IMR-90 (cell line): ENCODE data around the gene UBA1. TPM values are rescaled to one million over a fixed set of nuclear protein-coding genes. Genes with fewer than 3 reads are reported as not detected.

Experiments
- ATAC-seq: fragments of 200-7000 bp; cut with Tn5 transposase; 2 replicates; pipeline ENCODE4 v1.9.1; 2020; ENCODE audit warnings: low read depth, mild to moderate bottlenecking, moderate library complexity
- BruUV-seq: library from RNA; stranded (reverse); fragments of 400-500 nt; replicated peaks from 2 replicates; lab custom pipeline; 2021; lab: Mats Ljungman, UMichigan
- CTCF ChIA-PET: fragments of 300-600 bp; formaldehyde crosslinking; extraction: SDS; loops from one replicate; lab custom pipeline; 2021; ENCODE audit warnings: antibody characterized with exemption; lab: Yijun Ruan, JAX
- POLR2A ChIA-PET: fragments of 300-600 bp; sonication (Branson Sonifier 250); formaldehyde crosslinking; loops from one replicate; lab custom pipeline; 2022; ENCODE audit warnings: antibody characterized with exemption; ENCODE audit not compliant: unreplicated experiment; lab: Charles Lee
- DNase-seq: peaks from one replicate; pipeline ENCODE4 v3.0.0; 2013
- H2AFZ ChIP-seq: replicated peaks from 2 replicates; pipeline ENCODE3; 2013; ENCODE audit warnings: low read length, mild to moderate bottlenecking; ENCODE audit not compliant: poor library complexity
- H2AK5ac ChIP-seq: 2 replicates; pipeline ENCODE4 v1.6.1; 2013; ENCODE audit warnings: low read depth, low read length, inconsistent platforms
- H2AK9ac ChIP-seq: replicated peaks from 2 replicates; pipeline ENCODE3; 2013; ENCODE audit warnings: mild to moderate bottlenecking, low read depth, low read length, moderate library complexity; ENCODE audit not compliant: poor library complexity
- H2BK120ac ChIP-seq: 2 replicates; pipeline ENCODE4 v1.6.1; 2013; ENCODE audit warnings: low read depth, low read length, inconsistent platforms
- H2BK15ac ChIP-seq: 3 replicates; pipeline ENCODE4 v1.6.1; 2013; ENCODE audit warnings: low read depth, low read length, inconsistent platforms
- H2BK20ac ChIP-seq: 2 replicates; pipeline ENCODE4 v1.6.1; 2013; ENCODE audit warnings: low read depth, mild to moderate bottlenecking, inconsistent platforms, low read length, moderate library complexity
- H2BK5ac ChIP-seq: 2 replicates; pipeline ENCODE4 v1.6.1; 2013; ENCODE audit warnings: mild to moderate bottlenecking, low read depth, low read length, inconsistent platforms; ENCODE audit not compliant: poor library complexity, severe bottlenecking
- H3K14ac ChIP-seq: replicated peaks from 2 replicates; pipeline ENCODE4 v1.6.1; 2013; ENCODE audit warnings: low read depth, low read length, inconsistent platforms
- H3K18ac ChIP-seq: 2 replicates; pipeline ENCODE4 v1.6.1; 2013; ENCODE audit warnings: low read depth, low read length, control low read depth
- H3K23ac ChIP-seq: 2 replicates; pipeline ENCODE4 v1.6.1; 2013; ENCODE audit warnings: low read depth, low read length, inconsistent platforms
- H3K27ac ChIP-seq: 2 replicates; pipeline ENCODE4 v1.5.1; 2013; ENCODE audit warnings: mild to moderate bottlenecking, control low read depth, low read length; ENCODE audit not compliant: insufficient read depth
- H3K27me3 ChIP-seq: 2 replicates; pipeline ENCODE4 v1.6.1; 2013; ENCODE audit warnings: low read length; ENCODE audit not compliant: control insufficient read depth, insufficient read depth
- H3K36me3 ChIP-seq: 2 replicates; pipeline ENCODE4 v1.6.1; 2013; ENCODE audit warnings: low read length, mixed read lengths; ENCODE audit not compliant: control insufficient read depth, insufficient read depth
- H3K4ac ChIP-seq: 2 replicates; pipeline ENCODE4 v1.6.1; 2013; ENCODE audit warnings: low read depth, low read length, inconsistent platforms
- H3K4me1 ChIP-seq: 2 replicates; pipeline ENCODE4 v1.6.1; 2013; ENCODE audit warnings: low read length, mixed read lengths; ENCODE audit not compliant: control insufficient read depth, insufficient read depth
- H3K4me2 ChIP-seq: 2 replicates; pipeline ENCODE4 v1.6.1; 2013; ENCODE audit warnings: low read depth, mild to moderate bottlenecking, control low read depth, low read length, moderate library complexity
- H3K4me3 ChIP-seq: 2 replicates; pipeline ENCODE4 v1.5.1; 2013; ENCODE audit warnings: low read depth, mild to moderate bottlenecking, control low read depth, low read length, moderate library complexity; ENCODE audit not compliant: insufficient read depth
- H3K56ac ChIP-seq: 2 replicates; pipeline ENCODE4 v1.6.1; 2013; ENCODE audit warnings: low read length, inconsistent platforms; ENCODE audit not compliant: insufficient read depth; ENCODE audit errors: extremely low read depth
- H3K79me1 ChIP-seq, 2 experiments: 2 replicates each; pipeline ENCODE4 v1.6.1; 2013; ENCODE audit warnings: low read length in 2 of 2, inconsistent platforms in 1 of 2, low read depth in 1 of 2
- H3K9ac ChIP-seq: 2 replicates; pipeline ENCODE4 v1.6.1; 2013; ENCODE audit warnings: low read depth, low read length, control low read depth
- H3K9me1 ChIP-seq: 2 replicates; pipeline ENCODE4 v1.6.1; 2013; ENCODE audit warnings: low read length, inconsistent platforms; ENCODE audit not compliant: insufficient read depth
- H3K9me3 ChIP-seq: 2 replicates; pipeline ENCODE4 v1.6.1; 2013; ENCODE audit warnings: low read length; ENCODE audit not compliant: control insufficient read depth, insufficient read depth
- H4K20me1 ChIP-seq: 2 replicates; pipeline ENCODE4 v1.6.1; 2013; ENCODE audit warnings: low read length, inconsistent platforms; ENCODE audit not compliant: insufficient read depth
- H4K5ac ChIP-seq: 2 replicates; pipeline ENCODE4 v1.6.1; 2013; ENCODE audit warnings: mild to moderate bottlenecking, low read depth, low read length, control low read depth
- H4K8ac ChIP-seq, 2 experiments: 2 replicates each; pipeline ENCODE4 v1.6.1; 2013; ENCODE audit warnings: low read depth in 2 of 2, low read length in 2 of 2, control low read depth in 1 of 2, inconsistent platforms in 1 of 2
- H4K91ac ChIP-seq: 2 replicates; pipeline ENCODE4 v1.6.1; 2013; ENCODE audit warnings: low read depth, low read length, inconsistent platforms; ENCODE audit not compliant: insufficient read depth
- BHLHE40 ChIP-seq: fragments of 150-350 bp; IDR thresholded peaks from 2 replicates; pipeline ENCODE4 v1.6.1; 2016; ENCODE audit warnings: mild to moderate bottlenecking, low read depth, low read length
- CEBPB ChIP-seq: IDR thresholded peaks from 2 replicates; pipeline ENCODE4 v1.6.1; 2012; ENCODE audit warnings: low read depth, low read length, improper control_type of control experiment
- CTCF ChIP-seq: conservative IDR thresholded peaks from 2 replicates; pipeline ENCODE4 v1.5.1; 2012; ENCODE audit warnings: mild to moderate bottlenecking, low read depth, low read length, improper control_type of control experiment
- FOS ChIP-seq: fragments of 150-350 bp; IDR thresholded peaks from 2 replicates; pipeline ENCODE4 v1.6.1; 2016; ENCODE audit warnings: low read depth, low read length
- MAFK ChIP-seq: IDR thresholded peaks from 2 replicates; pipeline ENCODE4 v1.6.1; 2012; ENCODE audit warnings: low read depth, low read length, improper control_type of control experiment
- MAZ ChIP-seq: IDR thresholded peaks from 2 replicates; pipeline ENCODE4 v1.6.1; 2012; ENCODE audit warnings: low read depth, mild to moderate bottlenecking, low read length, improper control_type of control experiment, moderate library complexity, borderline replicate concordance
- MXI1 ChIP-seq: IDR thresholded peaks from 2 replicates; pipeline ENCODE4 v1.6.1; 2012; ENCODE audit warnings: low read depth, mild to moderate bottlenecking, low read length, moderate library complexity, borderline replicate concordance
- POLR2A ChIP-seq: IDR thresholded peaks from 2 replicates; pipeline ENCODE4 v1.6.1; 2012; ENCODE audit warnings: mild to moderate bottlenecking, low read depth, low read length
- RAD21 ChIP-seq: IDR thresholded peaks from 2 replicates; pipeline ENCODE4 v1.6.1; 2012; ENCODE audit warnings: low read length, improper control_type of control experiment
- SMC3 ChIP-seq: fragments of 150-350 bp; IDR thresholded peaks from 2 replicates; pipeline ENCODE4 v1.6.1; 2016; ENCODE audit warnings: low read depth, mild to moderate bottlenecking, antibody characterized with exemption, low read length, moderate library complexity
- USF2 ChIP-seq: fragments of 150-350 bp; IDR thresholded peaks from 2 replicates; pipeline ENCODE4 v1.6.1; 2017; ENCODE audit warnings: mild to moderate bottlenecking, antibody characterized with exemption, low read length, low read depth
- WGBS, 2 experiments: methylation state at CpG; one replicate each; pipeline versions ENCODE4 v1.1.5 to v1.1.7; 2013; ENCODE audit warnings: missing lambda C conversion rate in 2 of 2; ENCODE audit not compliant: insufficient read length in 1 of 2; ENCODE audit errors: extremely low coverage in 2 of 2; 5-methylcytosine and 5-hydroxymethylcytosine counted together
- dilution Hi-C: fragments of 300-500 bp; cut with HindIII; formaldehyde crosslinking; loops from one replicate; pipeline ENCODE4 v1.14.3; 2018; ENCODE audit warnings: low sequenced_read_pairs; ENCODE audit not compliant: unreplicated experiment
- in situ Hi-C: fragments of 300-500 bp; cut with MboI; formaldehyde crosslinking; loops from 3 replicates; pipeline ENCODE4 v1.14.3; 2019; ENCODE audit warnings: low sequenced_read_pairs, inconsistent platforms, mixed read lengths
- intact Hi-C: fragments of 100-400 bp; cut with micrococcal nuclease; formaldehyde crosslinking; loops from 2 replicates; pipeline ENCODE4 v1.10.0; 2022
- polyA plus RNA-seq, 3 experiments: library from polyadenylated mRNA; depleted of rRNA; stranded (reverse); fragments of >200 nt; gene quantifications; 2 replicates each; pipeline ENCODE4 v1.2.3, GENCODE V29; 2012; ENCODE audit warnings: low replicate concordance in 1 of 3
- total RNA-seq: library from RNA; depleted of rRNA; stranded (reverse); fragments of >200 nt; gene quantifications from 2 replicates; pipeline ENCODE4 v1.2.3, GENCODE V29; 2012

Gene UBA1
- total and polyA plus RNA-seq, 2 of the 4 experiments (the other 2 are of a cell fraction) = 299 to 343 TPM

GRCh38 chrX:47179221-47179927 lies 14.3 kb upstream of the UBA1 start:
- Histone ChIP-seq H2BK20ac (no peak overlapping the region), H3K9me1 (no peaks in the 10 kb centered on the region), H3K4me2 (no peak overlapping the region), H3K14ac (no peak overlapping the region), H3K79me1 (peaks cover 3% of the 10 kb centered on the region in 2 experiments; a peak in 1 of 4 replicates), H3K27ac (no peak overlapping the region), H4K5ac (no peak overlapping the region), H3K56ac (no peak overlapping the region), H2AK9ac (peak overlapping the region; percentile 55), H2BK5ac (no peak overlapping the region), H3K4ac (no peak overlapping the region), H3K23ac (no peak overlapping the region), H3K27me3 (peaks cover 21% of the 10 kb centered on the region; the same call in 1 of the 2 replicates), H2BK15ac (no peak overlapping the region), H3K9ac (no peak overlapping the region), H3K18ac (no peak overlapping the region), H2AFZ (no peak overlapping the region), H2AK5ac (no peak overlapping the region), H4K91ac (no peak overlapping the region), H3K36me3 (peaks cover 43% of the 10 kb centered on the region), H3K9me3 (no peaks in the 10 kb centered on the region), H4K20me1 (no peaks in the 10 kb centered on the region), H2BK120ac (no peak overlapping the region), H4K8ac (no peak overlapping the region), H3K4me1 (no peaks in the 10 kb centered on the region), H3K4me3 (no peak overlapping the region)
- intact Hi-C loops (no loop called here), in situ Hi-C loops (no loop called here), dilution Hi-C loops (no loop called here)
- 61% methylated on average over 8 of the region's 14 CpGs; no CpG with 5 or more reads in 1 of the 2 experiments for WGBS, 2 experiments
- BruUV-seq = no TSS peak
- ATAC-seq (peak; percentile 53), DNase-seq (no peak)
- CTCF ChIA-PET = no interaction called here
- POLR2A ChIA-PET = no interaction called here
- TF ChIP-seq POLR2A = no peak
- TF ChIP-seq USF2 = no peak
- no peak for TF ChIP-seq BHLHE40
- no peak for TF ChIP-seq FOS
- TF ChIP-seq MXI1 = no peak
- TF ChIP-seq RAD21 = no peak
- no peak for TF ChIP-seq CEBPB
- TF ChIP-seq MAZ = no peak
- TF ChIP-seq CTCF = no peak
- no peak for TF ChIP-seq SMC3
- no peak for TF ChIP-seq MAFK
